Tibial artery (tissue), 4 donors: ENCODE measurements around the gene SLC16A7.

ENCODE experiments used
- DNase-seq, 2 donors: peaks; one replicate each; pipeline ENCODE4 v3.0.0-alpha.2; 2019
- H3K27ac ChIP-seq, 2 donors: fragments of 200-600 bp; sonication (generic) in 1 of 2; 1 replicate in 1 of 2; 2 replicates in 1 of 2; pipeline ENCODE4 v1.5.1; 2018 to 2019; ENCODE audit warnings: mild to moderate bottlenecking in 1 of 2
- H3K27me3 ChIP-seq, 2 donors: fragments of 200-600 bp; sonication (generic) in 1 of 2; one replicate each; pipeline versions ENCODE4 v1.5.1 to v1.6.0; 2016 to 2019
- H3K36me3 ChIP-seq, 3 donors: fragments of 200-600 bp; sonication (generic) in 2 of 3; one replicate each; pipeline ENCODE4 v1.5.1; 2016 to 2019; ENCODE audit warnings: mild to moderate bottlenecking in 2 of 3
- H3K4me1 ChIP-seq, 4 donors: fragments of 200-600 bp; sonication (generic) in 2 of 4; 1 replicate in 3 of 4; 2 replicates in 1 of 4; pipeline ENCODE4 v1.5.1; 2016 to 2019
- H3K4me3 ChIP-seq, 2 donors: fragments of 200-600 bp; sonication (generic) in 1 of 2; 1 replicate in 1 of 2; 2 replicates in 1 of 2; pipeline ENCODE4 v1.5.1; 2018 to 2019; ENCODE audit warnings: mild to moderate bottlenecking in 2 of 2
- H3K9me3 ChIP-seq, 3 donors: fragments of 200-600 bp; sonication (generic) in 1 of 3; one replicate each; pipeline ENCODE4 v1.5.1; 2016 to 2019
- CTCF ChIP-seq, 2 experiments: fragments of 200-600 bp in 1 of 2; fragments of 450-650 bp in 1 of 2; IDR thresholded peaks; one replicate each; pipeline ENCODE4 v1.5.1; 2017 to 2019; ENCODE audit warnings: antibody characterized with exemption in 2 of 2, mild to moderate bottlenecking in 1 of 2, moderate library complexity in 1 of 2
- intact Hi-C: fragments of 100-400 bp; cut with DNase I; formaldehyde crosslinking; loops from one replicate; pipeline ENCODE4 v1.15.0; 2023; ENCODE audit warnings: low total_unique reads

The SLC16A7 gene

GRCh38 chr12:59834659-59835474 is 239.0 kb downstream of the SLC16A7 start:
- Histone ChIP-seq H3K4me1 (no peaks in the 10 kb centered on the region), H3K27me3 (no peaks in the 10 kb centered on the region), H3K9me3 (no peaks in the 10 kb centered on the region), H3K27ac (no peak overlapping the region), H3K36me3 (no peaks in the 10 kb centered on the region), H3K4me3 (no peak overlapping the region)
- TF ChIP-seq CTCF (IDR thresholded peaks at IDR 0.05) = peak; percentile 39
- intact Hi-C loops = loop anchor here (10.0 kb wide), 1 partner anchor 430 kb away; no protein-coding TSS in a partner anchor
- no peak for DNase-seq
